ENCODE results near the gene CARM1. TPM values are rescaled to one million over a fixed set of nuclear protein-coding genes. Genes with fewer than 3 reads are reported as not detected.
"Not testable (repeated sequence)": the region's sequence is repeated elsewhere in the genome, so short reads cannot be mapped to it uniquely, and the experiment has no call there.

CARM1 gene
- polyA plus RNA-seq, 1 experiment: 23.5 TPM

DNA sequence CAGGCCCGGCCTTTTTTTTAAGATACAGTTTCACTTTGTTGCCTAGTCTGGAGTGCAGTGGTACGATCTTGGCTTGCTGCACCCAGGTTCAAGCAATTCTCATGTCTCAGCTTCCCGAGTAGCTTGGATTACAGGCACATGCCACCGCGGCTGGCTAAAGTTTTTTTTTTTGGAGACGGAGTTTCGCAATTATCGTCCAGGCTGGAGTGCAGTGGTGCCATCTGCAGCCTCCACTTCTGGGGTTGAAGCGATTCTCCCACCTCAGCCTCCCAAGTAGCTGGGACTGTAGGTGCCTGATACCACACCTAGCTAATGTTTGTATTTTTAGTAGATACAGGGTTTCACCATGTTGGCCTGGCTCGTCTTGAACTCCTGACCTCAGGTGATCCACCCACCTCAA, 4.9 kb upstream of the CARM1 start:
- H3K27me3 ChIP-seq (ENCODE audit: control insufficient read depth, insufficient read depth, low read length): no peaks in the 10 kb centered on the region
- POLR2A ChIA-PET: no interaction called here
- DNase-seq (ENCODE audit: low read depth, low spot score): no peak
- no peaks in the 10 kb centered on the region for H3K9me3 ChIP-seq (ENCODE audit: control insufficient read depth, insufficient read depth, low read length)
- CTCF ChIA-PET: interaction anchor here (0.7 to 5.6 kb wide), 4 partner anchors 14 to 148 kb away, joined by 3 to 116 read pairs (median 76); partner anchors contain the start of genes C19orf38, DNM2 and TMED1
- H3K27ac ChIP-seq (ENCODE audit: low read depth, low read length): no peak overlapping the region
- H3K4me3 ChIP-seq (ENCODE audit: low read depth, low read length): no peak overlapping the region
- TF ChIP-seq, protein P1, sequence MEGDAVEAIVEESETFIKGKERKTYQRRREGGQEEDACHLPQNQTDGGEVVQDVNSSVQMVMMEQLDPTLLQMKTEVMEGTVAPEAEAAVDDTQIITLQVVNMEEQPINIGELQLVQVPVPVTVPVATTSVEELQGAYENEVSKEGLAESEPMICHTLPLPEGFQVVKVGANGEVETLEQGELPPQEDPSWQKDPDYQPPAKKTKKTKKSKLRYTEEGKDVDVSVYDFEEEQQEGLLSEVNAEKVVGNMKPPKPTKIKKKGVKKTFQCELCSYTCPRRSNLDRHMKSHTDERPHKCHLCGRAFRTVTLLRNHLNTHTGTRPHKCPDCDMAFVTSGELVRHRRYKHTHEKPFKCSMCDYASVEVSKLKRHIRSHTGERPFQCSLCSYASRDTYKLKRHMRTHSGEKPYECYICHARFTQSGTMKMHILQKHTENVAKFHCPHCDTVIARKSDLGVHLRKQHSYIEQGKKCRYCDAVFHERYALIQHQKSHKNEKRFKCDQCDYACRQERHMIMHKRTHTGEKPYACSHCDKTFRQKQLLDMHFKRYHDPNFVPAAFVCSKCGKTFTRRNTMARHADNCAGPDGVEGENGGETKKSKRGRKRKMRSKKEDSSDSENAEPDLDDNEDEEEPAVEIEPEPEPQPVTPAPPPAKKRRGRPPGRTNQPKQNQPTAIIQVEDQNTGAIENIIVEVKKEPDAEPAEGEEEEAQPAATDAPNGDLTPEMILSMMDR (IDR thresholded peaks at IDR 0.05; ENCODE audit: low read depth, low read length): no peak

DNA sequence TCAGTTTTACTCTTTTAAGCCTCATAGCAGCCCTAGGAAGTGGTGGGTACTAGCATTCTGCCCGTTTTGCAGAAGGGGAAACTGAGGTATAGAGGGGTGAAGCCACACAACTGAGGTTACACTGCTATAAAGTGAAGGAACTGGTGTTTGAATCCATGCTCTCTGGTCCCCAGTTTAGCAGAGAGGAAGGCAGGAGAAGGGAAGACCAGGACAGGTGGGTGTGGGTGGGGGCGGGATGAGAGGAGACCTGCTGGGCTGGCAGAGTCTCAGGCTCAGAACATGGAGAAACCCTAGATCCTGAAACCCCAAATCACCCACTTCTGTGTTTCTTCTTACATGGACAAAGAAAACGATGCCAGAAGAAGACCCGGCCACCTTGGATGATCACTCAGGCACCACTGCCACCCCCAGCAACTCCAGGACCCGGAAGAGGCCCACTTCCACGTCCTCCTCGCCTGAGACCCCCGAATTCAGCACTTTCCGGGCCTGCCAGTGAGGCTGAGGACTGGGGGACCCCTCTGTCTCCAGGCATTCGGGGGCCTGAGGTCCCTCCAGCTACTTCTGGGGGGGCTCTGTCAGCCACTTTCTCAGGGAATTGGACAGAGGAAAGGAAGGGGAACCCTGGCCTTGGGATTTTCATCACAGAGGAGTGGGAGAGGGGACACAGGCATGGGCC, 2.3 kb upstream of the CARM1 start:
- no peak for DNase-seq (ENCODE audit: low read depth, low spot score)
- no peaks in the 10 kb centered on the region for H3K9me3 ChIP-seq (ENCODE audit: control insufficient read depth, insufficient read depth, low read length)
- TF ChIP-seq, protein P1 (IDR thresholded peaks at IDR 0.05; ENCODE audit: low read depth, low read length): no peak
- ChIA-PET POLR2A (no interaction called here), CTCF (interaction anchor here (1.1 to 1.2 kb wide), 2 partner anchors 10 to 152 kb away, joined by 3 to 4 read pairs; partner anchors contain the start of gene DNM2)
- H3K4me3 ChIP-seq (ENCODE audit: low read depth, low read length): no peak overlapping the region
- no peak overlapping the region for H3K27ac ChIP-seq (ENCODE audit: low read depth, low read length)
- no peaks in the 10 kb centered on the region for H3K27me3 ChIP-seq (ENCODE audit: control insufficient read depth, insufficient read depth, low read length)

DNA sequence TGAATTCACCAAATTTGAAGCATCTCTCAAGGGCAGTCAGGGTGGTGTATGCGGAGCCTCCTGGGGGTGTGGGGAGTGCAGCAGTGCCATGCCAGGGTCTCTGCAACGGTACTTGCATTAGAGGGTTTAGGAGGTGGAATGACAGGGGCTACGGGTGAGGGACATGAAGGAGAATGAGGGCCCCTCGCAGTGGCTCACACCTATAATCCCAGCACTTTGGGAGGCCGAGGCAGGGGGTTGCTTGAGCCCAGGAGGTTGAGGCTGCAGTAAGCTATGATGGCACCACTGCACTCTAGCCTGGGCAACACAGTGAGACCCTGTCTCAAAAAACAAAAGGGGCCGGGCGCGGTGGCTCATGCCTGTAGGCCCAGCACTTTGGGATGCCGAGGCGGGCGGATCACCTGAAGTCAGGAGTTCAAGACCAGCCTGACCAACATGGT, 1.5 kb upstream of the CARM1 start:
- not testable (repeated sequence) for DNase-seq (ENCODE audit: low read depth, low spot score); H3K27ac ChIP-seq (ENCODE audit: low read depth, low read length); H3K4me3 ChIP-seq (ENCODE audit: low read depth, low read length); H3K27me3 ChIP-seq (ENCODE audit: control insufficient read depth, insufficient read depth, low read length); H3K9me3 ChIP-seq (ENCODE audit: control insufficient read depth, insufficient read depth, low read length)
- ChIA-PET POLR2A (interaction anchor here (1.4 kb wide), 1 partner anchor 34 kb away, joined by 5 read pairs; the partner anchor contains the start of gene TMED1), CTCF (interaction anchor here (1.6 kb wide), 1 partner anchor 12 kb away, joined by 15 read pairs; no protein-coding TSS in a partner anchor)

DNA sequence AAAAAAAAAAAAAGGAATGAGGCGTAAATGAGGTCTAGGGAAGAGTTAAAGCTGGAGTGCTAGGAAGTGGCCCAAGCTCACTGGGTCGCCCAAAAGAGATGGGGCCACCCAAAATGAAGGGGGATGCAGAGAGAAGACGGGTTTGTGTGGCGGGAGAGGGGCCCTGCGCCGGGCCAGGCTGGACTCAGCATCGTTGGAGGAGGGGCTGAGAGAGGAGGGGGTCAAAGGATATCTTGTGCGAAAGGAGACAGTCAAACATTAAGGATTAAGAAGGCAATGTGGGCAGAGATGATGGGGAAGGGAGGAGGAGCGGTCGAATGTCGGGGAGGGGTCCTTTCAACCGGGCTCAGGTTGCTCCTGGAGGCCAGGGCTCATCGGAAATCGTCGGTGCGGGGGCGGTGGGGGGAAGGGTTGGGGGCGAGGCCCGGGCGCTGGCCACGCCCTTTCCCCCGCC, 825 bp upstream of the CARM1 start:
- ChIA-PET POLR2A (interaction anchor here (0.6 to 1.4 kb wide), 3 partner anchors 21 to 35 kb away, joined by 3 to 5 read pairs (median 4); partner anchors contain the start of gene TMED1), CTCF (interaction anchor here (0.5 to 2.9 kb wide), 27 partner anchors 10 to 259 kb away, joined by 3 to 23 read pairs (median 4); partner anchors contain the start of genes DNM2 and TMED1)
- H3K9me3 ChIP-seq (ENCODE audit: control insufficient read depth, insufficient read depth, low read length): no peaks in the 10 kb centered on the region
- DNase-seq (ENCODE audit: low read depth, low spot score): no peak
- peak overlapping the region; percentile 52 for H3K4me3 ChIP-seq (ENCODE audit: low read depth, low read length)
- TF ChIP-seq, protein P1 (IDR thresholded peaks at IDR 0.05; ENCODE audit: low read depth, low read length): no peak
- H3K27me3 ChIP-seq (ENCODE audit: control insufficient read depth, insufficient read depth, low read length): no peaks in the 10 kb centered on the region
- peak overlapping the region; percentile 61 for H3K27ac ChIP-seq (ENCODE audit: low read depth, low read length)

DNA sequence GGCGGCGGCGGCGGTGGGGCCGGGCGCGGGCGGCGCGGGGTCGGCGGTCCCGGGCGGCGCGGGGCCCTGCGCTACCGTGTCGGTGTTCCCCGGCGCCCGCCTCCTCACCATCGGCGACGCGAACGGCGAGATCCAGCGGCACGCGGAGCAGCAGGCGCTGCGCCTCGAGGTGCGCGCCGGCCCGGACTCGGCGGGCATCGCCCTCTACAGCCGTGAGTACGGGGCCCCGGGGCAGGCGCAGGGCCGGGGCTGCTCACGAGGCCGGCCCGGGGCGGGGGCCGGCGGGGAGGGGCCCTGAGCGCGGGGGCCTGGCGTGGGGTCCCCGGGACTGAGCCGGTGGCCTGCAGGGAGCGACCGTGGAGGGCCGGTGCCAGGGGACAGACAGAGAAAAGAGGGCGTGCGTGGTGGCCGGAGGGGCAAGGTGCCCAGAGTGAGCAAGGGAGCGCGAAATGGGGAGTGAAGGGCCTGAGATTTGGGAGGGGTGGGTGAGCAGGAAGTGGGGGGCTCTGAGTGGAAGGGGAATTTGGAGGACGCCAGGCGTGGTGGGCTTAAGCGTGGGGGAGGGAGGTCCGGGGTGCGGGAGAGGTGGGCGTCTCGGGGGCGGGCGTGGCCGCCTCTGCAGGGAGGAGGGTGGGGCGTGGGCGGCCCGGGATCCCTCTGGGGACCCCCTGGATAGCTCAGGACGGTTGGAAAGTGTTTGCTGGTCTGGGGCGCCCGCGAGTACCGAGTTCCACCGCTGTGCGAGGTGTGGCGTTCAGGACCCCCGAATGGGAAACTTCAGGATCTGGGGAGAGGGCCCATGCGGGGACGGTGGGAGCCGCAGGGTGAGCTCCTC, 575 bp downstream of the CARM1 start:
- CTCF ChIA-PET: interaction anchor here (0.5 to 3.3 kb wide), 13 partner anchors 7 to 260 kb away, joined by 3 to 23 read pairs (median 6); partner anchors contain the start of gene DNM2
- DNase-seq (ENCODE audit: low read depth, low spot score): no peak
- POLR2A ChIA-PET: interaction anchor here (0.5 to 0.6 kb wide), 4 partner anchors 13 to 459 kb away, joined by 3 to 6 read pairs (median 3); no protein-coding TSS in a partner anchor
- H3K27ac ChIP-seq (ENCODE audit: low read depth, low read length): peak overlapping the region; percentile 47
- peak overlapping the region; percentile 84 for H3K4me3 ChIP-seq (ENCODE audit: low read depth, low read length)
- TF ChIP-seq, protein P1 (IDR thresholded peaks at IDR 0.05; ENCODE audit: low read depth, low read length): peak; percentile 24; the same call in 1 of the 2 replicates
- H3K9me3 ChIP-seq (ENCODE audit: control insufficient read depth, insufficient read depth, low read length): no peaks in the 10 kb centered on the region
- H3K27me3 ChIP-seq (ENCODE audit: control insufficient read depth, insufficient read depth, low read length): no peaks in the 10 kb centered on the region
